GM21528 (cell line): ENCODE results near the gene COL4A1.

Experiments used
- ATAC-seq: cut with Tn5 transposase; IDR thresholded peaks from one replicate; pipeline ENCODE4 v1.9.1; 2021; ENCODE audit warnings: mild to moderate bottlenecking, moderate library complexity; ENCODE audit not compliant: unreplicated experiment, low FRiP score

COL4A1 gene

DNA sequence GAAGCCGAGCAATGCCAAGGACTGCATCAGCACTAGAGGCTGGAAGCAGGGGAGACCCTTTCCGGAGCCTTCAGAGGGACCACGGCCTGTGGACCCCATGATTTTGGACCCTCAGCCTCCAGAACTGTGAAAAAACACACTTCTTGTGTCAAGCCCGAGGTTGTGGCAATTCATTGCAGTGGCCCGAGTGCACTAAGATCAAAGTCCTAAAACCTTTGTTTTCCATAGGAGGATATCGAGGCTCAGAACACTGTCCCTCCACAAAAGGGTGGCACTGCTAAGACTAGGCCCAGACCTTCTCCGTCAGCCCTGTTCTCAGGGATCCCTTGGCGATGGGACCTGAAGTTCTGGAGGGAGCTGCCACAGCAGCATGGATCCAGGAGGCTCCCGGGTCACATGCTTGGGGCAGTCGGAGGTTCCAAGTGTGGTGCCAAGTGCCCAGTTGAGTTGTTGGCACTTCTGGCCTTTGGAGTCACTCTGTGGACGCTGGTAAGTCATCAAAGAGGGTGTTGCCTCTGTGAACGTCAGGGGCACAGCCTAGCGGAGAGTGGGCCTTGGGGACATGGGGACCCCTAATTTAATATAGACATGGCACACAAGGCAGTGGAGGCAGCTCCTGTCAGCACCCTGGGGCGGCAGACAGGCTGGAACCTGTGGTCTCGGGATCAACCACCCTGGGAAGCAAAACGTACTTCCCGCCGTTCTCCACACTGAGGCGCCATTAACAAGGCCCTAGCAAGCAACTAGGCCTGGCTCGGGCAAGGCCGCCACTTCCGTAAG, 199.2 kb downstream of the COL4A1 start:
- ATAC-seq, result no peak

DNA sequence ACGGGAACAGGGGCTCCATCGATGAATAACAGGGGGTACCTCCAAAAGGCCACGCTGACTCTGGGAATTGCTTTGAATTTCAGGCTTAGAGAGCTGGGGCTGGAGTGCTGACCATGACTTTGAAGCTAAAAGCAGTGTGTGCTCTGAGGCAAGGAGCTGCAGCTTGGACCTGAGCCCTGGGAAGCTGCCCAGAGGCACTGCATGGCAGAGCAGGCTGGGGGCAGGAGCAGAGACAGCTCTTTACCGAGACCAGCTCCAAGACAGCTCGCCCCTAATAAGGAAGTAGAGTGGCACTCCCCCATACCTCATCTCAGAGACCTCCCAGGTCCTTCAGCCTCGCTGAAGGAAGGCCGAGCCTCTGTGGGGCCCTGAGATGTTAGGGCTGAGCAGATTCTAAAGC, 200.2 kb downstream of the COL4A1 start:
- ATAC-seq, result no peak

DNA sequence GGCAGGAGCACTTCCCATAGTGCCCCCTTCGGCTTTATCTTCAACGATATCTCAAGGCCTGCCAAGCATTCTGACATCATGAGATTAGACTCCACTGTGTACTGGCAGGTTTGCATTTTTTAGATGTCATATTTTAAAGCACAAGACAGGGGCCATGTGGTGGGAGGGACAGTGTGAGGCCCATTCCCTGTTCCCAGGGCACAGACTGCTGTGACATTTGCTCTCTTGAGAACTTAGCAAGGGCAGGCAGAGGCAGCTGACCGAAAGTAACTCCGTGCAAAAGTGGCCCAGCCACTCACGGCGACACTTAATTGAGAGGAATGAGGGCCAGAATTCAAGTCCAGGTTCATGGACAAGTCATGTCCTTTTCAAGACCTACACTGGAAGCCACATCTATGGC, 201.8 kb downstream of the COL4A1 start:
- no peak for ATAC-seq

GRCh38 chr13:110103534-110103933, 203.4 kb downstream of the COL4A1 start:
- no peak for ATAC-seq

GRCh38 chr13:110103026-110103425, 203.9 kb downstream of the COL4A1 start:
- ATAC-seq, result no peak

- no peak for ATAC-seq
These were observed 204.9 kb downstream of the COL4A1 start for GRCh38 chr13:110102053-110102452.

GRCh38 chr13:110099922-110100321, 207.0 kb downstream of the COL4A1 start:
- ATAC-seq, result no peak
